IMR-90 (cell line): ENCODE measurements around the gene CDADC1. TPM values are rescaled to one million over a fixed set of nuclear protein-coding genes. Genes with fewer than 3 reads are reported as not detected.

Experiments
- ATAC-seq: fragments of 200-7000 bp; cut with Tn5 transposase; 2 replicates; pipeline ENCODE4 v1.9.1; 2020; ENCODE audit warnings: low read depth, mild to moderate bottlenecking, moderate library complexity
- BruUV-seq: library from RNA; stranded (reverse); fragments of 400-500 nt; replicated peaks from 2 replicates; lab custom pipeline; 2021; lab: Mats Ljungman, UMichigan
- CTCF ChIA-PET: fragments of 300-600 bp; formaldehyde crosslinking; extraction: SDS; loops from one replicate; lab custom pipeline; 2021; ENCODE audit warnings: antibody characterized with exemption; lab: Yijun Ruan, JAX
- POLR2A ChIA-PET: fragments of 300-600 bp; sonication (Branson Sonifier 250); formaldehyde crosslinking; loops from one replicate; lab custom pipeline; 2022; ENCODE audit warnings: antibody characterized with exemption; ENCODE audit not compliant: unreplicated experiment; lab: Charles Lee
- DNase-seq: peaks from one replicate; pipeline ENCODE4 v3.0.0; 2013
- H2AFZ ChIP-seq: replicated peaks from 2 replicates; pipeline ENCODE3; 2013; ENCODE audit warnings: low read length, mild to moderate bottlenecking; ENCODE audit not compliant: poor library complexity
- H2AK5ac ChIP-seq: 2 replicates; pipeline ENCODE4 v1.6.1; 2013; ENCODE audit warnings: low read depth, low read length, inconsistent platforms
- H2AK9ac ChIP-seq: replicated peaks from 2 replicates; pipeline ENCODE3; 2013; ENCODE audit warnings: mild to moderate bottlenecking, low read depth, low read length, moderate library complexity; ENCODE audit not compliant: poor library complexity
- H2BK120ac ChIP-seq: 2 replicates; pipeline ENCODE4 v1.6.1; 2013; ENCODE audit warnings: low read depth, low read length, inconsistent platforms
- H2BK15ac ChIP-seq: 3 replicates; pipeline ENCODE4 v1.6.1; 2013; ENCODE audit warnings: low read depth, low read length, inconsistent platforms
- H2BK20ac ChIP-seq: 2 replicates; pipeline ENCODE4 v1.6.1; 2013; ENCODE audit warnings: low read depth, mild to moderate bottlenecking, inconsistent platforms, low read length, moderate library complexity
- H2BK5ac ChIP-seq: 2 replicates; pipeline ENCODE4 v1.6.1; 2013; ENCODE audit warnings: mild to moderate bottlenecking, low read depth, low read length, inconsistent platforms; ENCODE audit not compliant: poor library complexity, severe bottlenecking
- H3K14ac ChIP-seq: replicated peaks from 2 replicates; pipeline ENCODE4 v1.6.1; 2013; ENCODE audit warnings: low read depth, low read length, inconsistent platforms
- H3K18ac ChIP-seq: 2 replicates; pipeline ENCODE4 v1.6.1; 2013; ENCODE audit warnings: low read depth, low read length, control low read depth
- H3K23ac ChIP-seq: 2 replicates; pipeline ENCODE4 v1.6.1; 2013; ENCODE audit warnings: low read depth, low read length, inconsistent platforms
- H3K27ac ChIP-seq: 2 replicates; pipeline ENCODE4 v1.5.1; 2013; ENCODE audit warnings: mild to moderate bottlenecking, control low read depth, low read length; ENCODE audit not compliant: insufficient read depth
- H3K27me3 ChIP-seq: 2 replicates; pipeline ENCODE4 v1.6.1; 2013; ENCODE audit warnings: low read length; ENCODE audit not compliant: control insufficient read depth, insufficient read depth
- H3K36me3 ChIP-seq: 2 replicates; pipeline ENCODE4 v1.6.1; 2013; ENCODE audit warnings: low read length, mixed read lengths; ENCODE audit not compliant: control insufficient read depth, insufficient read depth
- H3K4ac ChIP-seq: 2 replicates; pipeline ENCODE4 v1.6.1; 2013; ENCODE audit warnings: low read depth, low read length, inconsistent platforms
- H3K4me1 ChIP-seq: 2 replicates; pipeline ENCODE4 v1.6.1; 2013; ENCODE audit warnings: low read length, mixed read lengths; ENCODE audit not compliant: control insufficient read depth, insufficient read depth
- H3K4me2 ChIP-seq: 2 replicates; pipeline ENCODE4 v1.6.1; 2013; ENCODE audit warnings: low read depth, mild to moderate bottlenecking, control low read depth, low read length, moderate library complexity
- H3K4me3 ChIP-seq: 2 replicates; pipeline ENCODE4 v1.5.1; 2013; ENCODE audit warnings: low read depth, mild to moderate bottlenecking, control low read depth, low read length, moderate library complexity; ENCODE audit not compliant: insufficient read depth
- H3K56ac ChIP-seq: 2 replicates; pipeline ENCODE4 v1.6.1; 2013; ENCODE audit warnings: low read length, inconsistent platforms; ENCODE audit not compliant: insufficient read depth; ENCODE audit errors: extremely low read depth
- H3K79me1 ChIP-seq, 2 experiments: 2 replicates each; pipeline ENCODE4 v1.6.1; 2013; ENCODE audit warnings: low read length in 2 of 2, inconsistent platforms in 1 of 2, low read depth in 1 of 2
- H3K9ac ChIP-seq: 2 replicates; pipeline ENCODE4 v1.6.1; 2013; ENCODE audit warnings: low read depth, low read length, control low read depth
- H3K9me1 ChIP-seq: 2 replicates; pipeline ENCODE4 v1.6.1; 2013; ENCODE audit warnings: low read length, inconsistent platforms; ENCODE audit not compliant: insufficient read depth
- H3K9me3 ChIP-seq: 2 replicates; pipeline ENCODE4 v1.6.1; 2013; ENCODE audit warnings: low read length; ENCODE audit not compliant: control insufficient read depth, insufficient read depth
- H4K20me1 ChIP-seq: 2 replicates; pipeline ENCODE4 v1.6.1; 2013; ENCODE audit warnings: low read length, inconsistent platforms; ENCODE audit not compliant: insufficient read depth
- H4K5ac ChIP-seq: 2 replicates; pipeline ENCODE4 v1.6.1; 2013; ENCODE audit warnings: mild to moderate bottlenecking, low read depth, low read length, control low read depth
- H4K8ac ChIP-seq, 2 experiments: 2 replicates each; pipeline ENCODE4 v1.6.1; 2013; ENCODE audit warnings: low read depth in 2 of 2, low read length in 2 of 2, control low read depth in 1 of 2, inconsistent platforms in 1 of 2
- H4K91ac ChIP-seq: 2 replicates; pipeline ENCODE4 v1.6.1; 2013; ENCODE audit warnings: low read depth, low read length, inconsistent platforms; ENCODE audit not compliant: insufficient read depth
- CEBPB ChIP-seq: IDR thresholded peaks from 2 replicates; pipeline ENCODE4 v1.6.1; 2012; ENCODE audit warnings: low read depth, low read length, improper control_type of control experiment
- FOS ChIP-seq: fragments of 150-350 bp; IDR thresholded peaks from 2 replicates; pipeline ENCODE4 v1.6.1; 2016; ENCODE audit warnings: low read depth, low read length
- MAFK ChIP-seq: IDR thresholded peaks from 2 replicates; pipeline ENCODE4 v1.6.1; 2012; ENCODE audit warnings: low read depth, low read length, improper control_type of control experiment
- MAZ ChIP-seq: IDR thresholded peaks from 2 replicates; pipeline ENCODE4 v1.6.1; 2012; ENCODE audit warnings: low read depth, mild to moderate bottlenecking, low read length, improper control_type of control experiment, moderate library complexity, borderline replicate concordance
- MXI1 ChIP-seq: IDR thresholded peaks from 2 replicates; pipeline ENCODE4 v1.6.1; 2012; ENCODE audit warnings: low read depth, mild to moderate bottlenecking, low read length, moderate library complexity, borderline replicate concordance
- NFE2L2 ChIP-seq: fragments of 150-350 bp; IDR thresholded peaks from 2 replicates; pipeline ENCODE4 v1.6.1; 2016; ENCODE audit warnings: low read depth, mild to moderate bottlenecking, low read length
- POLR2A ChIP-seq: IDR thresholded peaks from 2 replicates; pipeline ENCODE4 v1.6.1; 2012; ENCODE audit warnings: mild to moderate bottlenecking, low read depth, low read length
- RAD21 ChIP-seq: IDR thresholded peaks from 2 replicates; pipeline ENCODE4 v1.6.1; 2012; ENCODE audit warnings: low read length, improper control_type of control experiment
- RFX5 ChIP-seq: IDR thresholded peaks from 2 replicates; pipeline ENCODE4 v1.8.0; 2012; ENCODE audit warnings: low read depth, mild to moderate bottlenecking, low read length, moderate library complexity
- SMC3 ChIP-seq: fragments of 150-350 bp; IDR thresholded peaks from 2 replicates; pipeline ENCODE4 v1.6.1; 2016; ENCODE audit warnings: low read depth, mild to moderate bottlenecking, antibody characterized with exemption, low read length, moderate library complexity
- WGBS, 2 experiments: methylation state at CpG; one replicate each; pipeline versions ENCODE4 v1.1.5 to v1.1.7; 2013; ENCODE audit warnings: missing lambda C conversion rate in 2 of 2; ENCODE audit not compliant: insufficient read length in 1 of 2; ENCODE audit errors: extremely low coverage in 2 of 2; 5-methylcytosine and 5-hydroxymethylcytosine counted together
- dilution Hi-C: fragments of 300-500 bp; cut with HindIII; formaldehyde crosslinking; loops from one replicate; pipeline ENCODE4 v1.14.3; 2018; ENCODE audit warnings: low sequenced_read_pairs; ENCODE audit not compliant: unreplicated experiment
- in situ Hi-C: fragments of 300-500 bp; cut with MboI; formaldehyde crosslinking; loops from 3 replicates; pipeline ENCODE4 v1.14.3; 2019; ENCODE audit warnings: low sequenced_read_pairs, inconsistent platforms, mixed read lengths
- intact Hi-C: fragments of 100-400 bp; cut with micrococcal nuclease; formaldehyde crosslinking; loops from 2 replicates; pipeline ENCODE4 v1.10.0; 2022
- polyA plus RNA-seq, 3 experiments: library from polyadenylated mRNA; depleted of rRNA; stranded (reverse); fragments of >200 nt; gene quantifications; 2 replicates each; pipeline ENCODE4 v1.2.3, GENCODE V29; 2012; ENCODE audit warnings: low replicate concordance in 1 of 3
- total RNA-seq: library from RNA; depleted of rRNA; stranded (reverse); fragments of >200 nt; gene quantifications from 2 replicates; pipeline ENCODE4 v1.2.3, GENCODE V29; 2012
- TF ChIP-seq, protein P1 (sequence below): fragments of 150-350 bp; IDR thresholded peaks from 2 replicates; pipeline ENCODE4 v1.6.1; 2016; ENCODE audit warnings: low read depth, mild to moderate bottlenecking, low read length, moderate library complexity, borderline replicate concordance
- TF ChIP-seq, protein P2 (sequence below): fragments of 150-350 bp; IDR thresholded peaks from 2 replicates; pipeline ENCODE4 v1.6.1; 2017; ENCODE audit warnings: mild to moderate bottlenecking, antibody characterized with exemption, low read length, low read depth
- TF ChIP-seq, protein P3 (sequence below): conservative IDR thresholded peaks from 2 replicates; pipeline ENCODE4 v1.5.1; 2012; ENCODE audit warnings: mild to moderate bottlenecking, low read depth, low read length, improper control_type of control experiment

Gene CDADC1
- total and polyA plus RNA-seq, 2 of the 4 experiments (the other 2 are of a cell fraction): 0.54 to 2.6 TPM

DNA sequence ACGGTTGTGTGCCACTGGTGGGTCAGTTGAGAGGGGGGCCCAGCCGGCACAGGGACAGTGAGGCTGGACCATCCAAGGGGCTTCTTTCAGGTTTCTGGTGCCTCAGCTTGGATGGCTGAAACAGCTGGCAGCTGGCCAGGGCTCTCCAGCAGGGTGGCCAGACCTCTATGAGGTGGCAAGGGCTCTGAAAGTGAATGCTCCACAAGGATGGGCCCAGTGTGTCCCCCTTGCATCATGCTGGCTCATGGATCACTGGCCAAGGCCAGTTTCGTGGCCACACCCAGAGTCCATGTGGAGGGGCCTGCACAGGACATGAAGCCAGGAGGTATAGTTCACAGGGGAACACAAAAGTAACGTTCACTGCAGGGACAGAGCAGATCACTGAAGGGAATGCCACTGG lies 49.6 kb downstream of the CDADC1 start:
- DNase-seq: no peak

More for the DNA sequence above, 49.6 kb downstream of the CDADC1 start:
- Histone ChIP-seq H2BK5ac (no peak overlapping the region), H2BK120ac (no peak overlapping the region), H3K36me3 (no peaks in the 10 kb centered on the region), H3K9me3 (no peaks in the 10 kb centered on the region), H3K9me1 (peaks cover 5% of the 10 kb centered on the region; the same call in 1 of the 2 replicates), H2AFZ (peak overlapping the region; percentile 14), H3K18ac (no peak overlapping the region), H3K4ac (no peak overlapping the region), H2BK15ac (no peak overlapping the region), H2AK5ac (no peak overlapping the region), H3K56ac (no peak overlapping the region), H3K4me1 (peaks cover 2% of the 10 kb centered on the region; the same call in 1 of the 2 replicates), H3K14ac (no peak overlapping the region), H3K4me2 (no peak overlapping the region), H2AK9ac (no peak overlapping the region), H4K8ac (no peak overlapping the region), H3K27me3 (no peaks in the 10 kb centered on the region), H3K4me3 (no peak overlapping the region), H4K20me1 (no peaks in the 10 kb centered on the region), H3K79me1 (no peaks in the 10 kb centered on the region; a peak in 1 of 4 replicates), H4K5ac (no peak overlapping the region), H3K27ac (no peak overlapping the region), H3K23ac (no peak overlapping the region), H4K91ac (no peak overlapping the region), H3K9ac (no peak overlapping the region), H2BK20ac (no peak overlapping the region)
- in situ Hi-C loops (loop anchor here (5.0 kb wide), 1 partner anchor 310 kb away; no protein-coding TSS in a partner anchor), dilution Hi-C loops (no loop called here), intact Hi-C loops (no loop called here)
- ATAC-seq: no peak
- TF ChIP-seq SMC3: no peak
- no peak for TF ChIP-seq CEBPB
- no peak for TF ChIP-seq POLR2A
- no peak for TF ChIP-seq MAZ
- TF ChIP-seq RAD21: no peak
- TF ChIP-seq RFX5: no peak
- TF ChIP-seq, protein P1, sequence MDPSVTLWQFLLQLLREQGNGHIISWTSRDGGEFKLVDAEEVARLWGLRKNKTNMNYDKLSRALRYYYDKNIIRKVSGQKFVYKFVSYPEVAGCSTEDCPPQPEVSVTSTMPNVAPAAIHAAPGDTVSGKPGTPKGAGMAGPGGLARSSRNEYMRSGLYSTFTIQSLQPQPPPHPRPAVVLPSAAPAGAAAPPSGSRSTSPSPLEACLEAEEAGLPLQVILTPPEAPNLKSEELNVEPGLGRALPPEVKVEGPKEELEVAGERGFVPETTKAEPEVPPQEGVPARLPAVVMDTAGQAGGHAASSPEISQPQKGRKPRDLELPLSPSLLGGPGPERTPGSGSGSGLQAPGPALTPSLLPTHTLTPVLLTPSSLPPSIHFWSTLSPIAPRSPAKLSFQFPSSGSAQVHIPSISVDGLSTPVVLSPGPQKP: no peak
- no peak for TF ChIP-seq NFE2L2
- TF ChIP-seq, protein P2, sequence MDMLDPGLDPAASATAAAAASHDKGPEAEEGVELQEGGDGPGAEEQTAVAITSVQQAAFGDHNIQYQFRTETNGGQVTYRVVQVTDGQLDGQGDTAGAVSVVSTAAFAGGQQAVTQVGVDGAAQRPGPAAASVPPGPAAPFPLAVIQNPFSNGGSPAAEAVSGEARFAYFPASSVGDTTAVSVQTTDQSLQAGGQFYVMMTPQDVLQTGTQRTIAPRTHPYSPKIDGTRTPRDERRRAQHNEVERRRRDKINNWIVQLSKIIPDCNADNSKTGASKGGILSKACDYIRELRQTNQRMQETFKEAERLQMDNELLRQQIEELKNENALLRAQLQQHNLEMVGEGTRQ: no peak
- TF ChIP-seq FOS: no peak
- no peak for TF ChIP-seq MAFK
- TF ChIP-seq MXI1: no peak
- TF ChIP-seq, protein P3, sequence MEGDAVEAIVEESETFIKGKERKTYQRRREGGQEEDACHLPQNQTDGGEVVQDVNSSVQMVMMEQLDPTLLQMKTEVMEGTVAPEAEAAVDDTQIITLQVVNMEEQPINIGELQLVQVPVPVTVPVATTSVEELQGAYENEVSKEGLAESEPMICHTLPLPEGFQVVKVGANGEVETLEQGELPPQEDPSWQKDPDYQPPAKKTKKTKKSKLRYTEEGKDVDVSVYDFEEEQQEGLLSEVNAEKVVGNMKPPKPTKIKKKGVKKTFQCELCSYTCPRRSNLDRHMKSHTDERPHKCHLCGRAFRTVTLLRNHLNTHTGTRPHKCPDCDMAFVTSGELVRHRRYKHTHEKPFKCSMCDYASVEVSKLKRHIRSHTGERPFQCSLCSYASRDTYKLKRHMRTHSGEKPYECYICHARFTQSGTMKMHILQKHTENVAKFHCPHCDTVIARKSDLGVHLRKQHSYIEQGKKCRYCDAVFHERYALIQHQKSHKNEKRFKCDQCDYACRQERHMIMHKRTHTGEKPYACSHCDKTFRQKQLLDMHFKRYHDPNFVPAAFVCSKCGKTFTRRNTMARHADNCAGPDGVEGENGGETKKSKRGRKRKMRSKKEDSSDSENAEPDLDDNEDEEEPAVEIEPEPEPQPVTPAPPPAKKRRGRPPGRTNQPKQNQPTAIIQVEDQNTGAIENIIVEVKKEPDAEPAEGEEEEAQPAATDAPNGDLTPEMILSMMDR: no peak
- WGBS, 2 experiments: 100% methylated on average over 1 of the region's 4 CpGs; no CpG with 5 or more reads in 1 of the 2 experiments
- CTCF ChIA-PET: interaction anchor here (1.3 kb wide), 1 partner anchor 139 kb away, joined by 4 read pairs; no protein-coding TSS in a partner anchor
- no TSS peak for BruUV-seq
- POLR2A ChIA-PET: no interaction called here
